SW 1271 (cell line): ENCODE data around the gene NFIB.

ENCODE experiments used
- DNase-seq, 2 experiments: peaks; one replicate each; lab custom pipeline; 2025; lab: John Stamatoyannopoulos, UW

Gene NFIB

GRCh38 chr9:14147738-14148137, 166.2 kb downstream of the NFIB start:
- no peak for DNase-seq

GRCh38 chr9:14146201-14146874, 167.6 kb downstream of the NFIB start:
- DNase-seq = no peak

- no peak for DNase-seq
These were observed 169.7 kb downstream of the NFIB start for GRCh38 chr9:14144215-14144614.

DNA sequence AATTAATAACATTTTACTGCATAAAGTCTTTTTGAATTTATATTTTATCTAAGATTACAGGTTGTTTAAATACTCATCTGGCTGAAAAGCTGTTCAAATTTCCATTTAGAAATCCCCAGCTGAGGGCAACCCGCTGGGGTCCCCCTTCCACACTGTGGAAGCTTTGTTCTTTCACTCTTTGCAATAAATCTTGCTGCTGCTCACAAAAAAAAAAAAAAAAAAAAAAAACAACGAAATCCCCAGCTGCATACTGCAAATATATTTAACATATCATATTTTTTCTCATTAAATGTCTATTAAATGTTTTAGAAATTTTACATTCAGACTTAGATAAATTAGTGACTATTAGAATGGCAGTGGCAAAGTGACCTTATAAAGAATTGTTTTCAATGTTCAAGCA, 172.2 kb downstream of the NFIB start:
- no peak for DNase-seq

DNA sequence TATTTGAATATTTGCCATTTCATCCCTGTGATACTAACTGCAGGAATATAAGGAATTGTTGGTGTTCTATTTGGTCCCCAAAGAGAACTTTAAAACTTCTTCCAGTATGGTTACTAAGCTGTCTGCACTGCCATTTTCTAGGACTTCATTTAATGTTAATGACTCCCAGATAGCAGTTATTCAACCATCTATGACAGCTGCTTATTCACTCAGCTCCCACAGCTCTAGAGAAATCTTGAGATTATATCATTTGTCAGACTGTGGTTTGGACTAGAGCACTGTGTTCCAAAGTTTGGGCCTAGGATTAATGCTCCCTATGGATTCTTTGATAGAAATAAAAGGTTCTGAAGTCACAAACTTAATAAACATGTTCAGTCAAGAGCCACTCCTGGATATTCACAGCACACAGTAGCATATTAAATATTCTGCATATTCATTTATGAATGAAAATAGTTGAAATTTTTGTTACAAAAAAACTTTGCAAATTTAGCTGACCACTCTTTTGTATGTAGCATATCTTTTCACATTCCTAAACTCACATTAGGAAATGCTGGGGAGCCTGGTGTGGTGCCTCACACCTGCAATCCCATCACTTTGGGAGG, 173.7 kb downstream of the NFIB start:
- DNase-seq = no peak

DNA sequence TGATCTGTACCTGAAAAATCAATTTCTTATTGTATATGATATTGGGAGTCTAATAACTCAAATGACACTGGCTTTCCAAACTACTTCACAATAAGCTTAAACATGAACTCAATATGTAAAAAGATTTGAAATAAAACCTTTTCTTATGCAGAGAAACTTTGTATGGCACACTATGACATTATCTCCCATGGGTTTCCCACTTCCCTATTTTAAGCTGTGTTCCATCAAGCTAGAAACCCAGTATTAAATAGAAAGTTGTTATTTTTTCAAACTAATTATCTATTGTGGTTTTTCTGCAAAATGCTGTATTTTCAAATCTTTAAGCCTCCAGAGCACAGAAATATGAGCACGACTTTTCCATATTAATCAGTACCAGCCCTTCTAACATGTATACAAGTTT, 174.7 kb downstream of the NFIB start:
- no peak for DNase-seq

DNA sequence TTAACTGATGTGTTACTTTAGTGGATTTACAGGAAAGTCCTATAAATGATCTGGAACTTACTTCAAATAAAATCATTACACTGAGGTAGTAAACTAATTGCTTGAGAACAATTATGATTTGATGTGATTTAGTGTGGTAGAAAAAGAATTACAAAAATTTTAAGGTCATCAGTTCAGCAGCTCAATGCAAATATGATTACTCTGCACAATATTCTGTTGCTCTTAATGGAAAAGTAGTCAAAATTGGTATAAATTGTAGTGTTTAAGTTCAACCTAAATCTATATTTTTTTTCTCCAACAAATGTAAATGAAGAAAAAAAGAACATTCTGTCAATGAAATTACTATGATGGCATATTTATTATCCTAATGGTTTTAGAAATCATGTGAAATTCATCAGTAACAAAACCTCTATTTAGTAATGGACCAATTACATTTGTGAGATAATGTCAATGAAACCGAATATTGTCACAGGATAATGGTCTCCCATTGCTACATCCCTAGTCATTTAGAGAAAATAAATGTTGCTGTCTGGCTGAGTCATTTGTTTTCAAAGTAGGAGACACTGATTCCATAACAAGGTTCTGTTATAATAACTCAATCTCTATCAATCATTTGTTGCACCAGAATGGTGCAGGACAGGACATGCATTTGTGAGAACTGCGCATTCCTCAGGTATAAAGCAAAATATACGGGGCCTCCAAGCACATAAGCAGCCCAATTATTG, 177.1 kb downstream of the NFIB start:
- DNase-seq = no peak

DNA sequence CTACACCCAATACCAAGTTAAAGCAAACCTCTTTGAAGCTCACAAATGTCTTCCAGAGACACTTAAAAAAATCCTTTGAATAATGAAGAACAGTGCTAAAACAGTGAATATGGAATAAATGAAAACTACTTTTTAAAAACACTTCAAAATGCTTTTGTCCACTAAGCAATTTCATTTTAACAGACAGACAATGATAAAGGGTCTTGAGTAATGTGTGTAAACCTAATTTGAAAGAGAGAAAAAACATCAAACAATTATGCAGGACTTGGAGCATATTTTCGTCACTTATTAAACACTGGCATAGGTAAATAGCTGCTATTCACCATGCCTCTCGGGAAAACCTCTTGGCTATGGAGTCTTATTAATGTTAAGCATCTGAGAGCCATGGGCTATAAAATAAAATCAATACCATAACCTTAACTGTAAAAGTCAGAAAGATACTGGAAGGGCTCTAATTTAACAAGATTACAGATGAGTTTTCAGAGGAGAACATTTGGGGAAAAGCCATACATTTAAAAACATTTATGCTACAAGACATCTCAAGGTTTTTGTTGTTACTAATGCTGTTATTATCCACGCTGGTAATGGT, 177.8 kb downstream of the NFIB start:
- DNase-seq = no peak

GRCh38 chr9:14135421-14135820, 178.5 kb downstream of the NFIB start:
- DNase-seq = no peak

GRCh38 chr9:14133394-14133793, 180.5 kb downstream of the NFIB start:
- no peak for DNase-seq

DNA sequence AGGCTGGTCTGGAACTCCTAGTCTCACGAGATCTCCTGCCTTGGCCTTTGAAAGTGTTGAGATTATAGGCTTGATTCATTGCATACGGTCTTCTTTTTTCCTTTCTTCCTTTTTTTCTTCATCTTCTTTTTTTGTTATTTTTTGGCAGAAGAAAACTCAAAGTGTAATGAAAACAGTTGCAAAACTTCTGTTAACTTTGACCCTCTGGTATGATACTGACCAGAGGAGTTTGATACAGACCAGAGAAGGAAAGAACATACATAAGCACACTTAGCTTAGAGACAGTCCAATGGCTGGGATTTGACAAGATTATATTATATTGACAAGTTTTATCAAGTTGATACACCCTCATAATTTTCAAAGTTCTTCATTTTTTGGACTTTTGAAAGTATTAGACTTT, 181.2 kb downstream of the NFIB start:
- no peak for DNase-seq

- no peak for DNase-seq
These were observed 182.4 kb downstream of the NFIB start for GRCh38 chr9:14131356-14132088.

DNA sequence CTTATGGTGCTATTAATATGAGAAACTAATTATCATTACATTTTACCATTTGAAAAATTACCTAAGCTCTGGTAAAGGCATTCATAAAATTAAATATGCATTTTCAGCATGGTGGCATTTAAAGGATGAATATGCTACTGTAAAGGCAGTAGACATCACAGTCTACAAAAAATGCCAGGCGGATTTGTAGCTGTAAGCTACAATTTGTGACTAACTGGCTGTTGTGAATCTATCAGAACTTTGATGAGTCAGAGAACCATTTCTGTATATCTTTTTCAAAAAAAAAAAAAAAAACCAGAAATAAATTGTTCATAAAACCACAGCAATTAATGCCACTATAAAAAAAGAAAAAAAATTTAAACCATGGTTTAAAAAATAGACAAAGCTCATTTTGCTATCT, 186.3 kb downstream of the NFIB start:
- DNase-seq = no peak

GRCh38 chr9:14119694-14120514, 194.0 kb downstream of the NFIB start:
- DNase-seq = no peak

GRCh38 chr9:14112226-14112625, 201.7 kb downstream of the NFIB start:
- no peak for DNase-seq

DNA sequence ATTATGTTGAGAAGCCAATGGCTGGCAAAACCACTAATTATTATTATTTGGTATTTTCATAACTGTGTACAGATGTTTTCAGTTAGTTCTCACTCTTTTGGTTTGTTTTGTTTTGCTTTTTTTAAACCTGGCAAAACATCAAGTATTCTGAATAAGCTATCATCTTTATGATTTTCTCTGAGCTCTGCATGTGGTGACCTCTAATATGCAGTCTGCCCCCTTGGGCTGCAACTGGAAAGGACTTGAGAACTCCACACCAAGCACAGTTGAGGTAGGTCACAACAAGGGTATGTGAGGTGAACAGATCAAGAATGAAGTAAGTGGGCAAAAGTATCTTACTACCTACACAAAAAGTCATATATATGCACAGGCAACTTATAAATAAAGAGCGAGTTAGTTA, 202.2 kb downstream of the NFIB start:
- DNase-seq = no peak

DNA sequence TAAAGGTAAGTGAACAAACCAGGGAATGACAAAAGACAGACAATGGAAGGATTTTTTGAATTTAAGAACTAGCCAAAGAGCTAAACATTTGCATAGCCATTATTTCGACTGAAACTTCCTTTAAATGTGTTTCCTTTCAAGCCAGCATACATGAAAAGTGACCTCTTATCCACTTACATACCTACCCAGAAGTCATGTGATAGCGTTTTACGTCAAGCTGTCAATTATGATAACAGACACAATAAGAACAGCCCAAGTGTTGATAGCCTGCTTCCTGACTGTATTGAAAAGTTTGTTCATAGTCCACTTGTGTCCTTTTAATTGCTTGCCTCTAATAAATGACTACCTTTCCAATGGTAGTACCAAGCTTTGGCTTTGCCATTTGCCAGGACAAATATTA, 206.0 kb downstream of the NFIB start:
- DNase-seq = no peak

DNA sequence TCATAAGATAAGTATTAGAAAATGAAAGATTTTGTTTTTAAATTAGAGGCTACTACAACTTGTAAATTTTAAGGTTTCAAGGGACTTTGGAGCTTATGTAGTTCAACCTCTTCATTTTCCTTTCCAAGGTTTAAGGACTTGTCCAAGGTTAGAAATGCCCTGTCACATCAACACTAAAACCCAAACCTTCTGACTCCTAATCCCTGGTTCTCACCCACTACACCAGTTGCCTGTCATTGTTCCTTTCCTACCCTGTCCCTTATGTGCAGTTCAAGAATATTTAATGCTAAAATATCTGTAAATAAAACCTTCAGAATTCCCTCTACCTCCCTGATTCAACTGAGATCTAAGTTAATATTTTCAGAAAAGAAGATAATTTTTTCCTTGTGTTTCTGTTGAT, 206.4 kb downstream of the NFIB start:
- no peak for DNase-seq

- DNase-seq = no peak
These were observed 207.2 kb downstream of the NFIB start for GRCh38 chr9:14106699-14107098.

DNA sequence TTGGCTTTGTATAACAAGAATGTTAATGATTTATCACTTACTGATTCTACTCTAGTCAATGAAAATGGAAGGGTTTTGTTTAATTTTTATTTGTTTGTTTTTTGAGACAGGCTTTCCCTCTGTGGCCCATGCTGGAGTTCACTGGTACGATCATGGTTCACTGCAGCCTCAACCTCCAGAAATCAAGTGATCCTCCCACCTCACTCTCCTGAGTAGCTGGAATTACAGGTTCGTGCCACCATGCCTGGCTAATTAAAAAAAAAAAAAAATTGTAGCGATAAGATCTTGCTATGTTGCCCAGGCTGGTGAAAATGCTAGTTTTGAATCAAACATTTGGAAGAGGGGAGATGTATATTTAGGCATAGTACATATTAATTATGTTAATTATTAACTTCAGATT, 209.4 kb downstream of the NFIB start:
- DNase-seq = no peak

DNA sequence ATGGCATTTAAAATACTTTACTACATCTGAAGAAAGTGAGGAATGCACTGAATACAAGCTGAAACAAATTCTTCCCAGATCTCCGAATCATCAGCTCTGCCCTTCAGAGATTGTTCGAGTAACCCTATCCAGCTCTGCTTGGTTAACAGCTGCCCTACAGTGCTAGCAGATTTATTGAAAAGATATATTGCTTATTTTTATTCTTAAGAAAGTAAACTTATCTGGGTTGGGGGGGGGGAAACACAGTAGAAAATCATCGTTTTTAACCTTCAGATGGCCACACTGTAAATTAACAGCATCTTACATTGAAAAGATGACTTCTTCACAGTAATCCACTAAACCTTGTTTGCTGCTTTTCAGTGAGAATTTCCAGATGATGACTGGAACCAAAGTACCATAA, 210.8 kb downstream of the NFIB start:
- no peak for DNase-seq

DNA sequence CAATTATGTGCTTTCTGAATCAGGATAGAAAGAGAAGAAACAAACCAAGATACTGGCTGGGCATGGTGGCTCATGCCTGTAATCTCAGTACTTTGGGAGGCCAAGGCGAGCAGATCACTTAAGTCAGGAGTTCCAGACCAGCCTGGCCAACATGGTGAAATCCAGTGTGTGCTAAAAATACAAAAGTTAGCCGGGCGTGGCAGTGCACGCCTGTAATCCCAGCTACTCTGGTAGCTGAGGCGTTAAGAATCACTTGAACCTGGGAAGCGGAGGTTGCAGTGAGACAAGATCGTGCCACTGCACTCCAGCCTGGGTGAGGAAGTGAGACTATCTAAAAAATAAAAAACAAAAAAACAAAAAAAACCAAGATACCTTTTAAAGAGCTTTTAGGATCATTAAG, 214.2 kb downstream of the NFIB start:
- no peak for DNase-seq
